ENCODE results near the gene RAD51. TPM values are rescaled to one million over a fixed set of nuclear protein-coding genes. Genes with fewer than 3 reads are reported as not detected.
A peak's percentile ranks its signal among the peaks of the same experiment; 100 is the strongest.

The RAD51 gene
- total and polyA plus RNA-seq, 2 donors (not counting 3 experiments of a cell fraction or from before 2014, with no cell fraction given) = 11.1 to 30.9 TPM

DNA sequence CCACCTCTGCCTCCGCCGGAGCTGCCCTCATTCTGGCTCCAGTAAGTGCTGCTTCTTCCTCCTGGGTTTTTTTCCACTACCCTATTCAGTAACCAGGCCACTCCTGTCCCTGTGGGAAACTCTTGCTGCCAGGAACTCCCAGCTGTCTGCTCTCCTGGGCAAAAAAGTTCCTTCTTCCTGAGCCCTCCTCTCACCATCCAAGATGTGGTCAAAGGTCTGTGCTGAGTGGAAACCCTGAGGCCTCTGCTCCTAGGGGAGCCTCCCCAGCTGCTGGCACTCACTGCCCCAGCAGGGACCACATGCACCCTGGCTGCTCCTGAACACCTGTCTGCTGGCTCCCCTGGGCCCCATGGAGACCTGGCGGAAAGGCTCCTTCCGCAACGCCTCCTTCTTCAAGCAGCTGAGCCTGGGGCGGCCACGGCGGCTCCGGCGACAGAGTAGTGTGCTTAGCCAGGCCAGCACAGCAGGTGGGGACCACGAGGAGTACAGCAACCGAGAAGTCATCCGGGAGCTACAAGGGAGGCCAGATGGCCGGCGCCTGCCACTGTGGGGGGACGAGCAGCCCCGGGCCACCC, 75.3 kb downstream of the RAD51 start:
- intact Hi-C loops (cut with micrococcal nuclease) (no loop called here), dilution Hi-C loops (cut with MboI; ENCODE audit: extremely low pct_ligation_motif_present, low sequenced_read_pairs) (no loop called here)
- Histone ChIP-seq H3K36me3 (ENCODE audit: control insufficient read depth in 2 of 2, extremely low read depth in 1 of 2, insufficient read depth in 2 of 2, low read length in 2 of 2) (peaks cover 0 to 17% of the 10 kb centered on the region in 2 experiments), H3K4me2 (ENCODE audit: insufficient read depth, low read length) (no peak overlapping the region), H3K4me3 (replicated peaks in 1 of 3; ENCODE audit: insufficient read depth in 1 of 3, low read depth in 1 of 3, low read length in 3 of 3) (no peak overlapping the region), H4K20me1 (replicated peaks; ENCODE audit: control insufficient read depth, extremely low read depth, insufficient read depth, low read length) (no peaks in the 10 kb centered on the region), H3K9me3 (replicated peaks; ENCODE audit: control insufficient read depth, insufficient read depth, low read length) (no peaks in the 10 kb centered on the region), H3K4me1 (ENCODE audit: control insufficient read depth, extremely low read depth, insufficient read depth, low read length) (peaks cover 26% of the 10 kb centered on the region), H3K79me2 (ENCODE audit: control insufficient read depth, insufficient read depth, low read length) (no peaks in the 10 kb centered on the region), H3K27me3 (ENCODE audit: control insufficient read depth in 2 of 2, insufficient read depth in 2 of 2, low read length in 2 of 2) (no peaks in the 10 kb centered on the region), H3K9me1 (replicated peaks; ENCODE audit: control insufficient read depth, extremely low read depth, insufficient read depth, low read length) (no peaks in the 10 kb centered on the region), H3K9ac (replicated peaks; ENCODE audit: extremely low read depth, insufficient read depth, low read length) (no peak overlapping the region), H2AFZ (ENCODE audit: low read depth, low read length) (no peak overlapping the region), H3K27ac (ENCODE audit: insufficient read depth, low read depth, low read length) (peak overlapping the region; percentile 46)
- no TSS peak for BruUV-seq (replicated peaks)
- no peak for TF ChIP-seq FOS (IDR thresholded peaks at IDR 0.05; ENCODE audit: borderline replicate concordance, insufficient read depth, low read length)
- TF ChIP-seq, protein P1, sequence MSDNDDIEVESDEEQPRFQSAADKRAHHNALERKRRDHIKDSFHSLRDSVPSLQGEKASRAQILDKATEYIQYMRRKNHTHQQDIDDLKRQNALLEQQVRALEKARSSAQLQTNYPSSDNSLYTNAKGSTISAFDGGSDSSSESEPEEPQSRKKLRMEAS (IDR thresholded peaks at IDR 0.05; ENCODE audit: insufficient read depth, insufficient read length) = no peak
- ChIA-PET CTCF (interaction anchor here (0.9 to 2.7 kb wide), 7 partner anchors 12 to 124 kb away, joined by 3 to 22 read pairs (median 8); partner anchors contain the start of genes DNAJC17, VPS18 and ZFYVE19), POLR2A (no interaction called here)
- DNase-seq (ENCODE audit: low read depth, low spot score) (no peak), FAIRE-seq (peak; percentile 40)

DNA sequence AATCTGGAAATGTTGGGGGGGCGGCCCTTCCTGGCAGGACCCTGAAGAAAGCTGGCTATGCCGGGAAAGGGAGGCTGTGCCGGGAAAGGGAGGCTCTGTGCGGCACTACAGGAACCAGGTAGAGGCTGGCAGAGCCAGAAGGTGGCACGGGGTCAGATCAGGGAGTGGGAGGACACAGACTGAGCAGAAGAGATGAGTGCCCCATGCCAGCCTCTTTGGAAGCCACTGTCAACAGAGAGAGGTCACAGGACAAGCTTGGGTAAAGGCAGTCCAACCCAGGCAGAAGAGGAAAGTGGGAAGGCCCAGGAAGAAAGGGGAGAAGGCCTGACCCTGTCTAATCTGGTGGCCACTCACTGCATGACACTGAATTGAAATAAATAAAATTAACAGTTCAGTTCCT, 76.3 kb downstream of the RAD51 start:
- POLR2A ChIA-PET = no interaction called here
- TF ChIP-seq, protein P2, sequence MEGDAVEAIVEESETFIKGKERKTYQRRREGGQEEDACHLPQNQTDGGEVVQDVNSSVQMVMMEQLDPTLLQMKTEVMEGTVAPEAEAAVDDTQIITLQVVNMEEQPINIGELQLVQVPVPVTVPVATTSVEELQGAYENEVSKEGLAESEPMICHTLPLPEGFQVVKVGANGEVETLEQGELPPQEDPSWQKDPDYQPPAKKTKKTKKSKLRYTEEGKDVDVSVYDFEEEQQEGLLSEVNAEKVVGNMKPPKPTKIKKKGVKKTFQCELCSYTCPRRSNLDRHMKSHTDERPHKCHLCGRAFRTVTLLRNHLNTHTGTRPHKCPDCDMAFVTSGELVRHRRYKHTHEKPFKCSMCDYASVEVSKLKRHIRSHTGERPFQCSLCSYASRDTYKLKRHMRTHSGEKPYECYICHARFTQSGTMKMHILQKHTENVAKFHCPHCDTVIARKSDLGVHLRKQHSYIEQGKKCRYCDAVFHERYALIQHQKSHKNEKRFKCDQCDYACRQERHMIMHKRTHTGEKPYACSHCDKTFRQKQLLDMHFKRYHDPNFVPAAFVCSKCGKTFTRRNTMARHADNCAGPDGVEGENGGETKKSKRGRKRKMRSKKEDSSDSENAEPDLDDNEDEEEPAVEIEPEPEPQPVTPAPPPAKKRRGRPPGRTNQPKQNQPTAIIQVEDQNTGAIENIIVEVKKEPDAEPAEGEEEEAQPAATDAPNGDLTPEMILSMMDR (IDR thresholded peaks at IDR 0.05; ENCODE audit: extremely low read depth in 1 of 2, insufficient read depth in 1 of 2, low read depth in 1 of 2, low read length in 2 of 2) = no peak
- TF ChIP-seq POLR2A (IDR thresholded peaks at IDR 0.05; ENCODE audit: low read depth, low read length) (no peak), MYC (IDR thresholded peaks at IDR 0.05; ENCODE audit: low read depth, low read length) (no peak)
- TF ChIP-seq, protein P1 (IDR thresholded peaks at IDR 0.05; ENCODE audit: insufficient read depth, insufficient read length) = no peak
- no peaks in the 10 kb centered on the region for H3K9me1 ChIP-seq (replicated peaks; ENCODE audit: control insufficient read depth, extremely low read depth, insufficient read depth, low read length)
- H4K20me1 ChIP-seq (replicated peaks; ENCODE audit: control insufficient read depth, extremely low read depth, insufficient read depth, low read length) = no peaks in the 10 kb centered on the region
- peaks cover 0 to 25% of the 10 kb centered on the region in 2 experiments for H3K36me3 ChIP-seq (ENCODE audit: control insufficient read depth in 2 of 2, extremely low read depth in 1 of 2, insufficient read depth in 2 of 2, low read length in 2 of 2)
- no peaks in the 10 kb centered on the region for H3K27me3 ChIP-seq (ENCODE audit: control insufficient read depth in 2 of 2, insufficient read depth in 2 of 2, low read length in 2 of 2)
- H3K27ac ChIP-seq (ENCODE audit: insufficient read depth, low read depth, low read length) = no peak overlapping the region
- H3K79me2 ChIP-seq (ENCODE audit: control insufficient read depth, insufficient read depth, low read length) = no peaks in the 10 kb centered on the region
- H3K9ac ChIP-seq (replicated peaks; ENCODE audit: extremely low read depth, insufficient read depth, low read length) = no peak overlapping the region
- H3K4me3 ChIP-seq (replicated peaks in 1 of 3; ENCODE audit: insufficient read depth in 1 of 3, low read depth in 1 of 3, low read length in 3 of 3) = no peak overlapping the region
- H3K4me2 ChIP-seq (ENCODE audit: insufficient read depth, low read length) = no peak overlapping the region
- dilution Hi-C loops (cut with MboI; ENCODE audit: extremely low pct_ligation_motif_present, low sequenced_read_pairs) = no loop called here
- CTCF ChIA-PET = interaction anchor here (1.3 to 2.7 kb wide), 5 partner anchors 11 to 87 kb away, joined by 4 to 22 read pairs (median 7); no protein-coding TSS in a partner anchor
- BruUV-seq (replicated peaks) = no TSS peak
- FAIRE-seq (no peak), DNase-seq (ENCODE audit: low read depth, low spot score) (no peak)
- intact Hi-C loops (cut with micrococcal nuclease) = no loop called here
- no peaks in the 10 kb centered on the region for H3K9me3 ChIP-seq (replicated peaks; ENCODE audit: control insufficient read depth, insufficient read depth, low read length)
- H2AFZ ChIP-seq (ENCODE audit: low read depth, low read length) = no peak overlapping the region
- H3K4me1 ChIP-seq (ENCODE audit: control insufficient read depth, extremely low read depth, insufficient read depth, low read length) = peaks cover 26% of the 10 kb centered on the region
